ENCODE measurements around the gene ING3.

The ING3 gene

GRCh38 chr7:120920591-120921274 lies 29.8 kb upstream of the ING3 start:
- DNase-seq (ENCODE audit: low read depth), result no peak

GRCh38 chr7:120924837-120925236 lies 25.7 kb upstream of the ING3 start:
- no peak overlapping the region for H3K4me3 ChIP-seq (ENCODE audit: control insufficient read depth, low read depth, low read length)
- DNase-seq (ENCODE audit: low read depth), result no peak
- TF ChIP-seq CTCF (IDR thresholded peaks at IDR 0.05; ENCODE audit: control insufficient read depth, insufficient read depth, low read depth, low read length, missing control alignments), result no peak

More at GRCh38 chr7:120920591-120921274, 29.8 kb upstream of the ING3 start:
- TF ChIP-seq CTCF (IDR thresholded peaks at IDR 0.05; ENCODE audit: control insufficient read depth, insufficient read depth, low read depth, low read length, missing control alignments), result no peak
- H3K4me3 ChIP-seq (ENCODE audit: control insufficient read depth, low read depth, low read length), result no peak overlapping the region

- no peak for TF ChIP-seq CTCF (IDR thresholded peaks at IDR 0.05; ENCODE audit: control insufficient read depth, insufficient read depth, low read depth, low read length, missing control alignments)
- no peak overlapping the region for H3K4me3 ChIP-seq (ENCODE audit: control insufficient read depth, low read depth, low read length)
- DNase-seq (ENCODE audit: low read depth), result no peak
Observed at GRCh38 chr7:120925392-120925791, 25.2 kb upstream of the ING3 start.

- DNase-seq (ENCODE audit: low read depth), result no peak
- TF ChIP-seq CTCF (IDR thresholded peaks at IDR 0.05; ENCODE audit: control insufficient read depth, insufficient read depth, low read depth, low read length, missing control alignments), result no peak
- no peak overlapping the region for H3K4me3 ChIP-seq (ENCODE audit: control insufficient read depth, low read depth, low read length)
Observed at GRCh38 chr7:120926943-120927346, 23.6 kb upstream of the ING3 start.

- TF ChIP-seq CTCF (IDR thresholded peaks at IDR 0.05; ENCODE audit: control insufficient read depth, insufficient read depth, low read depth, low read length, missing control alignments), result no peak
- H3K4me3 ChIP-seq (ENCODE audit: control insufficient read depth, low read depth, low read length), result no peak overlapping the region
- no peak for DNase-seq (ENCODE audit: low read depth)
Observed at GRCh38 chr7:120927454-120928103, 23.0 kb upstream of the ING3 start.

GRCh38 chr7:120931243-120931642 lies 19.3 kb upstream of the ING3 start:
- no peak for TF ChIP-seq CTCF (IDR thresholded peaks at IDR 0.05; ENCODE audit: control insufficient read depth, insufficient read depth, low read depth, low read length, missing control alignments)
- no peak for DNase-seq (ENCODE audit: low read depth)
- H3K4me3 ChIP-seq (ENCODE audit: control insufficient read depth, low read depth, low read length), result no peak overlapping the region

Data from AG09309 (cell line).